ENCODE results near the gene B4GALT3.
A peak's percentile ranks its signal among the peaks of the same experiment; 100 is the strongest.

DNA sequence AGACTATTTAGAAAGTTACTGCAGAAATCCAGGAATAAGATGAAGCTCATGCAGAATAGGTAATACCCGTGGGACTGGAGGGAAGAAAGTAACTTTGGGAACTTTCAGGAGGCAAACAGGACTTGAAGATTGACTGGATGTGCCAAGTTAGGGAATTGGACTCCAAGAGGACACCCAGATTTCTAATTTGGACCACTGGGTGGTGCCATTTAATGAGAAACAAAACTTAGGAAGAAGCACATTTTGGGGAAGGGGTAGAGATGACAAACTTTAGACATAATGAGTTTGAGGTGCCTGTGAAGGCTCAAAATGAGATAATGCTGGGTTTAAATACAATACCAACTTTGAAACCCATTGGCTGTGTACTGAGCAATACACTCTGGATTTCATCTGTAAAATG, 3.3 kb upstream of the B4GALT3 start:
- TF ChIP-seq, protein P1, sequence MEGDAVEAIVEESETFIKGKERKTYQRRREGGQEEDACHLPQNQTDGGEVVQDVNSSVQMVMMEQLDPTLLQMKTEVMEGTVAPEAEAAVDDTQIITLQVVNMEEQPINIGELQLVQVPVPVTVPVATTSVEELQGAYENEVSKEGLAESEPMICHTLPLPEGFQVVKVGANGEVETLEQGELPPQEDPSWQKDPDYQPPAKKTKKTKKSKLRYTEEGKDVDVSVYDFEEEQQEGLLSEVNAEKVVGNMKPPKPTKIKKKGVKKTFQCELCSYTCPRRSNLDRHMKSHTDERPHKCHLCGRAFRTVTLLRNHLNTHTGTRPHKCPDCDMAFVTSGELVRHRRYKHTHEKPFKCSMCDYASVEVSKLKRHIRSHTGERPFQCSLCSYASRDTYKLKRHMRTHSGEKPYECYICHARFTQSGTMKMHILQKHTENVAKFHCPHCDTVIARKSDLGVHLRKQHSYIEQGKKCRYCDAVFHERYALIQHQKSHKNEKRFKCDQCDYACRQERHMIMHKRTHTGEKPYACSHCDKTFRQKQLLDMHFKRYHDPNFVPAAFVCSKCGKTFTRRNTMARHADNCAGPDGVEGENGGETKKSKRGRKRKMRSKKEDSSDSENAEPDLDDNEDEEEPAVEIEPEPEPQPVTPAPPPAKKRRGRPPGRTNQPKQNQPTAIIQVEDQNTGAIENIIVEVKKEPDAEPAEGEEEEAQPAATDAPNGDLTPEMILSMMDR (IDR thresholded peaks at IDR 0.05) = peak in 4 of 6 experiments; percentile 20 to 39 (median 34)
- TF ChIP-seq POLR2A (IDR thresholded peaks at IDR 0.05) = no peak
